Cardiac muscle cell (in vitro differentiated cells and primary cell): Measurements from ENCODE around the gene KAZN. TPM values are rescaled to one million over a fixed set of nuclear protein-coding genes. Genes with fewer than 3 reads are reported as not detected.
A peak's percentile ranks its signal among the peaks of the same experiment; 100 is the strongest.

ENCODE experiments used
- DNase-seq, 2 donors: peaks; one replicate each; pipeline versions ENCODE4 v3.0.0 to v3.0.0-alpha.2; 2010 to 2017; ENCODE audit warnings: low read depth in 1 of 2, low spot score in 1 of 2
- H3K27ac ChIP-seq: fragments of 200-600 bp; sonication (generic); 2 replicates; pipeline ENCODE4 v1.5.1; 2016
- H3K27me3 ChIP-seq: fragments of 200-600 bp; sonication (generic); 2 replicates; pipeline ENCODE4 v1.6.0; 2016; ENCODE audit warnings: control low read depth
- H3K36me3 ChIP-seq: fragments of 200-600 bp; sonication (generic); 2 replicates; pipeline ENCODE4 v1.5.1; 2016; ENCODE audit warnings: control low read depth
- H3K4me1 ChIP-seq: fragments of 200-600 bp; sonication (generic); 2 replicates; pipeline ENCODE4 v1.8.1; 2017; ENCODE audit warnings: low read depth, mild to moderate bottlenecking, mixed run types
- H3K4me3 ChIP-seq: fragments of 200-600 bp; sonication (generic); 2 replicates; pipeline ENCODE4 v1.5.1; 2016; ENCODE audit warnings: mild to moderate bottlenecking
- H3K9me3 ChIP-seq: fragments of 200-600 bp; sonication (generic); 2 replicates; pipeline ENCODE4 v1.5.1; 2017; ENCODE audit warnings: low read depth, mild to moderate bottlenecking, control low read depth
- CTCF ChIP-seq: IDR thresholded peaks from 2 replicates; pipeline ENCODE4 v1.5.1; 2012; ENCODE audit warnings: low read depth, mild to moderate bottlenecking, low read length
- polyA plus RNA-seq: library from polyadenylated mRNA; unstranded; fragments of >200 nt; fragmentation: Nextera tagmentation; extraction: Ambion mirVana; gene quantifications from 2 replicates; pipeline ENCODE4 v1.2.1, GENCODE V29; 2016
- total RNA-seq: library from RNA; depleted of rRNA; stranded (reverse); fragments of >200 nt; gene quantifications from 2 replicates; pipeline ENCODE4 v1.2.3, GENCODE V29; 2016

The KAZN gene
- total and polyA plus RNA-seq, 2 experiments from 2014 or later: 17.5 to 26.9 TPM

GRCh38 chr1:14647777-14648176, 49.3 kb downstream of the KAZN start:
- H3K36me3 ChIP-seq: no peaks in the 10 kb centered on the region
- H3K4me1 ChIP-seq: peaks cover 38% of the 10 kb centered on the region
- DNase-seq: no peak
- no peaks in the 10 kb centered on the region for H3K9me3 ChIP-seq
- H3K27me3 ChIP-seq: no peaks in the 10 kb centered on the region
- H3K27ac ChIP-seq: peak overlapping the region; percentile 73
- no peak for TF ChIP-seq CTCF
- H3K4me3 ChIP-seq: no peak overlapping the region

- no peak for TF ChIP-seq CTCF
- no peaks in the 10 kb centered on the region for H3K27me3 ChIP-seq
- peaks cover 38% of the 10 kb centered on the region for H3K4me1 ChIP-seq
- H3K27ac ChIP-seq: peak overlapping the region; percentile 73
- no peak for DNase-seq
- H3K4me3 ChIP-seq: no peak overlapping the region
- H3K9me3 ChIP-seq: no peaks in the 10 kb centered on the region
- no peaks in the 10 kb centered on the region for H3K36me3 ChIP-seq
These were observed 49.9 kb downstream of the KAZN start for GRCh38 chr1:14648391-14648790.

- peak; percentile 21 to 67 for DNase-seq
- H3K9me3 ChIP-seq: no peaks in the 10 kb centered on the region
- H3K36me3 ChIP-seq: no peaks in the 10 kb centered on the region
- peak overlapping the region; percentile 73 for H3K27ac ChIP-seq
- no peaks in the 10 kb centered on the region for H3K27me3 ChIP-seq
- H3K4me1 ChIP-seq: peaks cover 45% of the 10 kb centered on the region
- no peak for TF ChIP-seq CTCF
- H3K4me3 ChIP-seq: no peak overlapping the region
These were observed 50.7 kb downstream of the KAZN start for GRCh38 chr1:14648896-14649855.

- Histone ChIP-seq H3K9me3 (no peaks in the 10 kb centered on the region), H3K27ac (peak overlapping the region; percentile 78), H3K27me3 (no peaks in the 10 kb centered on the region), H3K4me3 (no peak overlapping the region), H3K36me3 (no peaks in the 10 kb centered on the region), H3K4me1 (peaks cover 47% of the 10 kb centered on the region)
- no peak for TF ChIP-seq CTCF
- DNase-seq: no peak
These were observed 51.5 kb downstream of the KAZN start for GRCh38 chr1:14649976-14650375.

GRCh38 chr1:14650951-14651350, 52.5 kb downstream of the KAZN start:
- DNase-seq: peak in 1 of 2 donors; percentile 21
- Histone ChIP-seq H3K9me3 (no peaks in the 10 kb centered on the region), H3K27me3 (no peaks in the 10 kb centered on the region), H3K27ac (peak overlapping the region; percentile 78), H3K4me1 (peaks cover 55% of the 10 kb centered on the region), H3K36me3 (no peaks in the 10 kb centered on the region), H3K4me3 (no peak overlapping the region)
- TF ChIP-seq CTCF: no peak
